ENCODE results near the gene SSUH2.

Gene SSUH2

DNA sequence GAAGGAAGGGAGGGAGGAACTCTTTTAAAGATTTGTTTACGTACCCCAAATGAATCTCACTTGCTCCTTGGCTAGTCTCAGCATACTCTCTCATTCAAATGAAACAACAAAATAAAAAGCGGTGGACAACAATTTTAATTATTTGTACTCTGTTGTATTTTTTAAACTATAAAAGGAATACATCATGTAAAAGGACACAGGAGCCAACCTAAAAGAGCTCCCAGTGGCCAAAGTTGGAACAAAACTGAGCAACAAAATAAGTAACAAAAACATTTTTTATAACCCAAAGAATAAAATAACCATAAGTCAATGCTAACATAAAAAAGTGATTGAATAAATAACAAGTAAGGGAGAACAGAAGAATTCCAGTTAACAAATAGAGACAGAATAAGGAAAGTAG lies 24.4 kb upstream of the SSUH2 start:
- no peak for DNase-seq (ENCODE audit: low read depth)
- Histone ChIP-seq H3K27me3 (replicated peaks; ENCODE audit: control insufficient read depth, insufficient read depth, low read length) (peaks cover 5% of the 10 kb centered on the region), H3K36me3 (ENCODE audit: control insufficient read depth, insufficient read depth, low read length, severe bottlenecking) (no peaks in the 10 kb centered on the region), H3K9ac (ENCODE audit: low read length) (no peak overlapping the region), H3K4me1 (ENCODE audit: control insufficient read depth, insufficient read depth, low read length) (peaks cover 3% of the 10 kb centered on the region), H3K9me3 (ENCODE audit: control insufficient read depth, low read length) (no peaks in the 10 kb centered on the region), H3K4me3 (ENCODE audit: low read length) (no peak overlapping the region)

- Histone ChIP-seq H3K27me3 (replicated peaks; ENCODE audit: control insufficient read depth, insufficient read depth, low read length) (peaks cover 6% of the 10 kb centered on the region), H3K36me3 (ENCODE audit: control insufficient read depth, insufficient read depth, low read length, severe bottlenecking) (no peaks in the 10 kb centered on the region), H3K9me3 (ENCODE audit: control insufficient read depth, low read length) (no peaks in the 10 kb centered on the region), H3K4me3 (ENCODE audit: low read length) (no peak overlapping the region), H3K9ac (ENCODE audit: low read length) (no peak overlapping the region), H3K4me1 (ENCODE audit: control insufficient read depth, insufficient read depth, low read length) (peaks cover 3% of the 10 kb centered on the region)
- peak; percentile 34 for DNase-seq (ENCODE audit: low read depth)
Measured at GRCh38 chr3:8668216-8668615, 23.6 kb upstream of the SSUH2 start.

DNA sequence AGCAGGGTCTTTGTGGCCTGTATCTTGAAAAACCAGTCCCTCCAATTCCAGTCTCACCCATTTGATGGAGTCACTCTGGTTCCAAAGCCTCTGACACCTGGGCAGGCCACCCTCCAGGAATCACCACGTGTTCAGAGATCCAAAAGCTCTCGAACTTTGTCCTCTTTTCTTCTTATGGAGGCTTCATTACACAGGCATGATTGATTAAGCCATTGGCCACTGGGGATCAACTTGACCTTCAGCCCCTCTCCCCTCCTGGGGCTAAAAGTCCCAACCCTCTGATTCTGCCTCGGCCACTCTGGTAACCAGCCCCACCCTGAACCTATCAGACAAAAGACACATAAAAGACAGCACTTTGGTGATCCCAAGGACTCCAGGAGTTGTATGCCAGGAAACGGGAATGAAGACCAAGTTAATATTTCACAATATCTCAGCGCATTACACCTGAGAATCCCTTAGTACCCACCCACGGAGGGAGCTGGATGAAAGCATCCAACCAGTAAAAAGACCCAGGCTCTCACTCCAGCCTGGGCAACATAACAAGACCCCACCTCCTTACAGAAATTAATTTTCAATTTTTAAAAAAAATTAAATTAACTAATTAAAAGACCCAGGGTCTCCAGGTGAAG lies 23.0 kb upstream of the SSUH2 start:
- H3K27me3 ChIP-seq (replicated peaks; ENCODE audit: control insufficient read depth, insufficient read depth, low read length), result peaks cover 11% of the 10 kb centered on the region
- no peaks in the 10 kb centered on the region for H3K9me3 ChIP-seq (ENCODE audit: control insufficient read depth, low read length)
- H3K36me3 ChIP-seq (ENCODE audit: control insufficient read depth, insufficient read depth, low read length, severe bottlenecking), result no peaks in the 10 kb centered on the region
- peaks cover 3% of the 10 kb centered on the region for H3K4me1 ChIP-seq (ENCODE audit: control insufficient read depth, insufficient read depth, low read length)
- DNase-seq (ENCODE audit: low read depth), result no peak
- H3K9ac ChIP-seq (ENCODE audit: low read length), result no peak overlapping the region
- no peak overlapping the region for H3K4me3 ChIP-seq (ENCODE audit: low read length)

- Histone ChIP-seq H3K9ac (ENCODE audit: low read length) (no peak overlapping the region), H3K9me3 (ENCODE audit: control insufficient read depth, low read length) (no peaks in the 10 kb centered on the region)
- no peak for DNase-seq (ENCODE audit: low read depth)
Measured at GRCh38 chr3:8665407-8665896, 20.9 kb upstream of the SSUH2 start.

DNA sequence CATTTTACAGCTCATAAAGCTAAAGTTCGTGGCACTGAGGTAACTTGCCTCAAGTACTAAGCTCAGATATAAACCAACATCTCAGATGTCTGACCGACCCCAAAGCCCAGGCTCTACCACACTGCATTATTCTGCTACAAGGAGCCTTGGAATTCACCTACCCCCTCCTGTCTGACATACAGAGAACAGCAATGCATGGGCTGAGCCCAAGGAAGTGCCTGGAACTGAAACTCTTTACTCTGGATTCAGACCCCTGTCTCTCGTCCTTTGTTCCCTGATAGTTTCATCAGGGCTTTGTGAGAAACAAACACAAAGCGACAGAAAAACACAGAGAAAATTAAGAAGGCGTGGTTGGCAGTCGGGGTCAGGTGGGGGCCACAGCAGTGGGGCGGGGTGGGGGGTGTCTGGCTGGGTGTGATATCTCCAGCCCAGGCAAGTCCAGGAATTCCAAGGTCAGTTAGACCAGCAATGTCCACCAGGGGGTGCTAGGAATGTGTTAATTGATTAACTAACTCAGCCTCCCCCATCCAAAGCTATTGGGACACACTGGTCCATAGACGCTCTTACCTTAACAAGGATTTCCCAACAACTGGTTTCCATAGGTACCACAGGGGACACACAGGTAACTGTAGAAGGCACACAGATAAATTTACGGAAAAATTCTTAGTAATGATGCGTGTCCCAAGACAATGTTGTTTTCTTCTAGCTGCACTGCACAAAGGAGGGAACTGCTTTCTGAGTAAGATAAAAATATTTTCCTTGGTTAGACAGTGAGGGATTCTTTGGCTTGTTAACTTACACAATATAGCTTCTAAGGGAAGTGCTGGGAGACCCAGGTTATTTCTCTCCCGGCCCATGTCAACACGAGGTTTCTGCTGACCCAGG lies 18.8 kb upstream of the SSUH2 start:
- H3K4me1 ChIP-seq (ENCODE audit: control insufficient read depth, insufficient read depth, low read length), result peaks cover 2% of the 10 kb centered on the region
- H3K4me3 ChIP-seq (ENCODE audit: low read length), result no peak overlapping the region
- H3K9ac ChIP-seq (ENCODE audit: low read length), result no peak overlapping the region
- H3K9me3 ChIP-seq (ENCODE audit: control insufficient read depth, low read length), result no peaks in the 10 kb centered on the region
- peak; percentile 85 for DNase-seq (ENCODE audit: low read depth)
- H3K27me3 ChIP-seq (replicated peaks; ENCODE audit: control insufficient read depth, insufficient read depth, low read length), result peaks cover 14% of the 10 kb centered on the region
- H3K36me3 ChIP-seq (ENCODE audit: control insufficient read depth, insufficient read depth, low read length, severe bottlenecking), result no peaks in the 10 kb centered on the region

More at GRCh38 chr3:8665407-8665896, 20.9 kb upstream of the SSUH2 start:
- Histone ChIP-seq H3K4me3 (ENCODE audit: low read length) (no peak overlapping the region), H3K4me1 (ENCODE audit: control insufficient read depth, insufficient read depth, low read length) (peaks cover 3% of the 10 kb centered on the region), H3K27me3 (replicated peaks; ENCODE audit: control insufficient read depth, insufficient read depth, low read length) (peaks cover 15% of the 10 kb centered on the region), H3K36me3 (ENCODE audit: control insufficient read depth, insufficient read depth, low read length, severe bottlenecking) (no peaks in the 10 kb centered on the region)

DNA sequence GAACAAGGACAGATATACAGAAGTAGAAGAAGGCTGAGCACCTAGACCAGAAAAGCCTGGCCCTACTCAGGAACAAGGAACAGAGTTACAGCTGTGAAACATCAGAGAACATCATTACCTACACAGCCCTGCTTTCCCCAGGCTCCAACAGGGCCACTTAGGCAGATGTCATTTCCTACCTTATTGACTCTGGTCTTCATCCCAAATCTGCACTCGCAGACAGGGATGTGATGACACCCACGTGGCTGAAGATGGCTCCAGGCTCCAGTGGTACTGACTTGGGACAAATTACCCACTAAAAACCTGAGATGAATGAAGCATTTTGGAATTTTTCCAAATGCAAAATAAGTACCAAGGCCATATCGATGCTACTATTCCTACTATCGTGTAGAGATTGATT lies 18.0 kb upstream of the SSUH2 start:
- Histone ChIP-seq H3K4me1 (ENCODE audit: control insufficient read depth, insufficient read depth, low read length) (no peaks in the 10 kb centered on the region), H3K27me3 (replicated peaks; ENCODE audit: control insufficient read depth, insufficient read depth, low read length) (peaks cover 17% of the 10 kb centered on the region), H3K9me3 (ENCODE audit: control insufficient read depth, low read length) (no peaks in the 10 kb centered on the region), H3K9ac (ENCODE audit: low read length) (no peak overlapping the region), H3K36me3 (ENCODE audit: control insufficient read depth, insufficient read depth, low read length, severe bottlenecking) (no peaks in the 10 kb centered on the region), H3K4me3 (ENCODE audit: low read length) (no peak overlapping the region)
- no peak for DNase-seq (ENCODE audit: low read depth)

- no peak overlapping the region for H3K4me3 ChIP-seq (ENCODE audit: low read length)
- no peaks in the 10 kb centered on the region for H3K4me1 ChIP-seq (ENCODE audit: control insufficient read depth, insufficient read depth, low read length)
- H3K9me3 ChIP-seq (ENCODE audit: control insufficient read depth, low read length), result no peaks in the 10 kb centered on the region
- peaks cover 26% of the 10 kb centered on the region for H3K27me3 ChIP-seq (replicated peaks; ENCODE audit: control insufficient read depth, insufficient read depth, low read length)
- no peaks in the 10 kb centered on the region for H3K36me3 ChIP-seq (ENCODE audit: control insufficient read depth, insufficient read depth, low read length, severe bottlenecking)
- peak; percentile 62 for DNase-seq (ENCODE audit: low read depth)
- H3K9ac ChIP-seq (ENCODE audit: low read length), result no peak overlapping the region
Measured at GRCh38 chr3:8660175-8661118, 15.8 kb upstream of the SSUH2 start.

DNA sequence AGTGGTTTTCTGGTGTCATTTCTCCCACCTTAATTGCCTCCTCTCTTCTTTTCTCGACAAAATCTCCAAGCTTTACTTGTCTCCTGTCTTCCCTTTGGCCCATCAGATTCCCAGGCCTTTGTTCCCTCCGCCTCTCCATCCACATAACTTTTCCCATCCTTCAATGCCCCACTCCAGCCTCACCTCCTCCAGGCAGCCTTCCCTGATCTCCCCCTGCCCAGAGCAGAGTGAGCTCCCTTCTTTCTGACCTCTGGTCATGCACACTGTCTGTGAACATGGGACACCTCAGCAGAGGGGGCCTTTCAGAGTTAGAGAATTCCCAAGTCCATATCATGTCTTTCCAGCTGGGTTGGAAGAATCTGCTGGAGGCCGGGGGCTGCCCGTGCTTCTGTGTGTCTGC lies 14.6 kb upstream of the SSUH2 start:
- no peak overlapping the region for H3K9ac ChIP-seq (ENCODE audit: low read length)
- H3K36me3 ChIP-seq (ENCODE audit: control insufficient read depth, insufficient read depth, low read length, severe bottlenecking), result no peaks in the 10 kb centered on the region
- no peaks in the 10 kb centered on the region for H3K4me1 ChIP-seq (ENCODE audit: control insufficient read depth, insufficient read depth, low read length)
- no peak overlapping the region for H3K4me3 ChIP-seq (ENCODE audit: low read length)
- peaks cover under 1% of the 10 kb centered on the region for H3K9me3 ChIP-seq (ENCODE audit: control insufficient read depth, low read length)
- peaks cover 26% of the 10 kb centered on the region for H3K27me3 ChIP-seq (replicated peaks; ENCODE audit: control insufficient read depth, insufficient read depth, low read length)
- DNase-seq (ENCODE audit: low read depth), result no peak

GRCh38 chr3:8658306-8659212 lies 14.0 kb upstream of the SSUH2 start:
- peaks cover 5% of the 10 kb centered on the region for H3K9me3 ChIP-seq (ENCODE audit: control insufficient read depth, low read length)
- no peaks in the 10 kb centered on the region for H3K36me3 ChIP-seq (ENCODE audit: control insufficient read depth, insufficient read depth, low read length, severe bottlenecking)
- peaks cover 26% of the 10 kb centered on the region for H3K27me3 ChIP-seq (replicated peaks; ENCODE audit: control insufficient read depth, insufficient read depth, low read length)
- no peaks in the 10 kb centered on the region for H3K4me1 ChIP-seq (ENCODE audit: control insufficient read depth, insufficient read depth, low read length)
- H3K9ac ChIP-seq (ENCODE audit: low read length), result no peak overlapping the region
- no peak overlapping the region for H3K4me3 ChIP-seq (ENCODE audit: low read length)
- DNase-seq (ENCODE audit: low read depth), result no peak

DNA sequence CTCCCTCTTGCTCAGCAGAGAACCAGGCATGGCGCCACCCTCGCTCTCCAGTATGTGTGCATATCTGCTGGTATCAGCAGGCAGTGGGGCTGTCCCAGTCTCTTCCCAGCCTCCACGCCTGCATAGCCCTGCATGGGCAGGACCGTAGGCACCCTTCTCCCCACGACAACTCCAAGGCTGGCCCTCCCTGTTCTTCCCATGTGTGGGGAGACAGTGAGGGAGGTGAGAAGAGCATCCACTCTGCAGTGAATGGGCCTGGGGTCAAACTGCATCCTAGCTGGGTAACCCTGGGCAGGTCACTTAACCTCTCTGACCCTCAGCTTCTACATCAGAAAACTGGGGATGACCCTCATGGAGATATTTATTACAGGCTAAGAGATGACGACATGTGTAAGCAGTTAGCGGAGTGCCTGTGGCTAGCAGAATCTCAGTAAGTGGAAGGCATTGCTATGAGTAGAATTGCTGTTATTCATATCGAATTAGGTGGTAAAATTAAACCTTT lies 13.3 kb upstream of the SSUH2 start:
- H3K9ac ChIP-seq (ENCODE audit: low read length), result no peak overlapping the region
- H3K9me3 ChIP-seq (ENCODE audit: control insufficient read depth, low read length), result peaks cover 5% of the 10 kb centered on the region
- H3K4me3 ChIP-seq (ENCODE audit: low read length), result no peak overlapping the region
- peaks cover 23% of the 10 kb centered on the region for H3K27me3 ChIP-seq (replicated peaks; ENCODE audit: control insufficient read depth, insufficient read depth, low read length)
- no peaks in the 10 kb centered on the region for H3K36me3 ChIP-seq (ENCODE audit: control insufficient read depth, insufficient read depth, low read length, severe bottlenecking)
- no peaks in the 10 kb centered on the region for H3K4me1 ChIP-seq (ENCODE audit: control insufficient read depth, insufficient read depth, low read length)
- no peak for DNase-seq (ENCODE audit: low read depth)

Measured in adipocyte (in vitro differentiated cells).